GM12891 (cell line): Measurements from ENCODE around the gene HIBADH.

Source experiments
- DNase-seq: peaks from one replicate; pipeline ENCODE4 v3.0.0; 2011; ENCODE audit warnings: low spot score; ENCODE audit not compliant: insufficient read length
- FAIRE-seq: peaks from 2 replicates; lab custom pipeline; 2011; peaks lifted over from hg19 to GRCh38; lab: Jason Lieb, UNC
- PAX5 ChIP-seq: IDR thresholded peaks from 2 replicates; pipeline ENCODE4 v1.6.1; 2011; ENCODE audit warnings: low read length, moderate library complexity, mild to moderate bottlenecking; ENCODE audit not compliant: insufficient read depth, severe bottlenecking
- POLR2A ChIP-seq: IDR thresholded peaks from 2 replicates; pipeline ENCODE4 v1.6.1; 2011; ENCODE audit warnings: low read depth, low read length, control low read depth
- POLR2AphosphoS5 ChIP-seq: IDR thresholded peaks from 2 replicates; pipeline ENCODE4 v1.6.1; 2011; ENCODE audit warnings: low read depth, low read length, control low read depth
- POU2F2 ChIP-seq: IDR thresholded peaks from 2 replicates; pipeline ENCODE4 v1.6.1; 2011; ENCODE audit warnings: low read depth, mild to moderate bottlenecking, control low read depth, low read length, moderate library complexity
- SPI1 ChIP-seq: IDR thresholded peaks from 2 replicates; pipeline ENCODE4 v1.6.1; 2011; ENCODE audit warnings: low read depth, low read length, control low read depth
- TAF1 ChIP-seq: IDR thresholded peaks from 2 replicates; pipeline ENCODE4 v1.6.1; 2011; ENCODE audit warnings: low read depth, low read length, control low read depth

Gene HIBADH

GRCh38 chr7:27617651-27618381, 44.9 kb downstream of the HIBADH start:
- no peak for DNase-seq
- no peak for TF ChIP-seq POLR2A
- TF ChIP-seq POLR2AphosphoS5 = no peak
- no peak for TF ChIP-seq SPI1
- TF ChIP-seq TAF1 = no peak
- no peak for TF ChIP-seq PAX5
- TF ChIP-seq POU2F2 = no peak
- no peak for FAIRE-seq

- DNase-seq = no peak
- no peak for FAIRE-seq
- no peak for TF ChIP-seq TAF1
- no peak for TF ChIP-seq PAX5
- TF ChIP-seq POLR2A = no peak
- no peak for TF ChIP-seq POU2F2
- TF ChIP-seq SPI1 = no peak
- TF ChIP-seq POLR2AphosphoS5 = no peak
Observed at GRCh38 chr7:27616914-27617548, 45.7 kb downstream of the HIBADH start.

- DNase-seq = no peak
- no peak for FAIRE-seq
- TF ChIP-seq POLR2A = no peak
Observed at GRCh38 chr7:27616186-27616491, 46.5 kb downstream of the HIBADH start.

- TF ChIP-seq POLR2A (no peak), POLR2AphosphoS5 (no peak), TAF1 (no peak), SPI1 (no peak), PAX5 (no peak), POU2F2 (no peak)
- no peak for DNase-seq
- no peak for FAIRE-seq
Observed at GRCh38 chr7:27615420-27616185, 47.1 kb downstream of the HIBADH start.

GRCh38 chr7:27614095-27614494, 48.6 kb downstream of the HIBADH start:
- FAIRE-seq (no peak), DNase-seq (no peak)
- TF ChIP-seq PAX5 (no peak), SPI1 (no peak), TAF1 (no peak), POU2F2 (no peak), POLR2AphosphoS5 (no peak), POLR2A (no peak)

GRCh38 chr7:27611059-27611458, 51.6 kb downstream of the HIBADH start:
- no peak for DNase-seq
- FAIRE-seq = no peak
- TF ChIP-seq POLR2A (no peak), POLR2AphosphoS5 (no peak), PAX5 (no peak), POU2F2 (no peak), SPI1 (no peak), TAF1 (no peak)

GRCh38 chr7:27608776-27609495, 53.7 kb downstream of the HIBADH start:
- FAIRE-seq = no peak

GRCh38 chr7:27607210-27607606, 55.5 kb downstream of the HIBADH start:
- no peak for FAIRE-seq
- DNase-seq = no peak
- no peak for TF ChIP-seq PAX5
- no peak for TF ChIP-seq TAF1
- no peak for TF ChIP-seq POLR2AphosphoS5
- TF ChIP-seq POLR2A = no peak
- TF ChIP-seq POU2F2 = no peak
- no peak for TF ChIP-seq SPI1

More at GRCh38 chr7:27608776-27609495, 53.7 kb downstream of the HIBADH start:
- DNase-seq = no peak
- TF ChIP-seq POLR2A = no peak
- no peak for TF ChIP-seq POU2F2
- no peak for TF ChIP-seq TAF1
- no peak for TF ChIP-seq SPI1
- TF ChIP-seq PAX5 = no peak
- TF ChIP-seq POLR2AphosphoS5 = no peak
